H9 (cell line): ENCODE measurements around the gene LIN7A. TPM values are rescaled to one million over a fixed set of nuclear protein-coding genes. Genes with fewer than 3 reads are reported as not detected.

Experiments used
- DNase-seq: peaks from one replicate; pipeline ENCODE4 v3.0.0-alpha.2; 2017
- H2AFZ ChIP-seq: one replicate; pipeline ENCODE4 v1.6.1; 2013; ENCODE audit warnings: mild to moderate bottlenecking, low read length, control low read depth, moderate library complexity
- H2AK5ac ChIP-seq: 2 replicates; pipeline ENCODE4 v1.6.1; 2013; ENCODE audit warnings: low read length, control low read depth, mixed read lengths; ENCODE audit not compliant: insufficient read length
- H2BK120ac ChIP-seq: one replicate; pipeline ENCODE4 v1.6.1; 2013; ENCODE audit warnings: low read depth, mild to moderate bottlenecking, low read length, control low read depth, inconsistent platforms; ENCODE audit not compliant: poor library complexity, severe bottlenecking
- H2BK12ac ChIP-seq: 2 replicates; pipeline ENCODE4 v1.6.1; 2013; ENCODE audit warnings: low read length, control low read depth, mixed read lengths, low read depth; ENCODE audit not compliant: insufficient read length
- H2BK15ac ChIP-seq: 2 replicates; pipeline ENCODE4 v1.6.1; 2013; ENCODE audit warnings: low read depth, low read length, control low read depth
- H2BK20ac ChIP-seq: one replicate; pipeline ENCODE4 v1.6.1; 2013; ENCODE audit warnings: low read depth, mild to moderate bottlenecking, low read length, control low read depth, inconsistent platforms; ENCODE audit not compliant: poor library complexity, severe bottlenecking
- H2BK5ac ChIP-seq: 2 replicates; pipeline ENCODE4 v1.6.1; 2013; ENCODE audit warnings: low read length, control low read depth, mixed read lengths; ENCODE audit not compliant: insufficient read length
- H3K14ac ChIP-seq: 2 replicates; pipeline ENCODE4 v1.6.1; 2013; ENCODE audit warnings: low read length, control low read depth; ENCODE audit not compliant: insufficient read depth
- H3K18ac ChIP-seq: 2 replicates; pipeline ENCODE4 v1.6.1; 2013; ENCODE audit warnings: low read depth, mild to moderate bottlenecking, mixed read lengths, low read length, control low read depth; ENCODE audit not compliant: insufficient read length
- H3K23ac ChIP-seq: 2 replicates; pipeline ENCODE4 v1.6.1; 2013; ENCODE audit warnings: low read length, control low read depth, mixed read lengths, low read depth; ENCODE audit not compliant: insufficient read length
- H3K23me2 ChIP-seq: 2 replicates; pipeline ENCODE4 v1.6.1; 2013; ENCODE audit warnings: low read depth, mild to moderate bottlenecking, mixed read lengths, low read length, control low read depth; ENCODE audit not compliant: insufficient read length, poor library complexity, severe bottlenecking
- H3K27ac ChIP-seq: 2 replicates; pipeline ENCODE4 v1.5.1; 2013; ENCODE audit warnings: low read length, control low read depth, mixed read lengths, low read depth; ENCODE audit not compliant: insufficient read length
- H3K27me3 ChIP-seq: 2 replicates; pipeline ENCODE4 v1.6.1; 2013; ENCODE audit warnings: low read length, control low read depth, inconsistent platforms; ENCODE audit not compliant: insufficient read depth
- H3K4ac ChIP-seq: 2 replicates; pipeline ENCODE4 v1.6.1; 2013; ENCODE audit warnings: low read depth, mild to moderate bottlenecking, control low read depth, inconsistent platforms, low read length, moderate library complexity
- H3K4me1 ChIP-seq: 2 replicates; pipeline ENCODE4 v1.6.1; 2013; ENCODE audit warnings: low read length, control low read depth, inconsistent platforms; ENCODE audit not compliant: insufficient read depth
- H3K4me2 ChIP-seq: 2 replicates; pipeline ENCODE4 v1.6.1; 2013; ENCODE audit warnings: low read length, control low read depth, mixed read lengths; ENCODE audit not compliant: insufficient read length, insufficient read depth
- H3K56ac ChIP-seq: 2 replicates; pipeline ENCODE4 v1.6.1; 2013; ENCODE audit warnings: low read depth, mild to moderate bottlenecking, mixed read lengths, low read length, control low read depth; ENCODE audit not compliant: insufficient read length
- H3K79me1 ChIP-seq: 2 replicates; pipeline ENCODE4 v1.6.1; 2013; ENCODE audit warnings: low read depth, mild to moderate bottlenecking, moderate library complexity, low read length, control low read depth, inconsistent platforms; ENCODE audit not compliant: insufficient read depth, poor library complexity, severe bottlenecking
- H3K79me2 ChIP-seq: 2 replicates; pipeline ENCODE4 v1.6.1; 2013; ENCODE audit warnings: low read length, control low read depth, inconsistent platforms; ENCODE audit not compliant: insufficient read depth
- H3K9ac ChIP-seq: 2 replicates; pipeline ENCODE4 v1.6.1; 2013; ENCODE audit warnings: low read length, control low read depth, mixed read lengths; ENCODE audit not compliant: insufficient read length; ENCODE audit errors: extremely low read depth
- H3K9me3 ChIP-seq: one replicate; pipeline ENCODE4 v1.6.1; 2013; ENCODE audit warnings: low read depth, low read length, inconsistent platforms; ENCODE audit not compliant: control insufficient read depth
- H3T11ph ChIP-seq: one replicate; pipeline ENCODE4 v1.6.1; 2013; ENCODE audit warnings: mild to moderate bottlenecking, low read length, control low read depth, inconsistent platforms
- H4K20me1 ChIP-seq: one replicate; pipeline ENCODE4 v1.6.1; 2013; ENCODE audit not compliant: control insufficient read depth, insufficient read length, insufficient read depth
- H4K5ac ChIP-seq: 2 replicates; pipeline ENCODE4 v1.6.1; 2013; ENCODE audit warnings: low read depth, mild to moderate bottlenecking, mixed read lengths, low read length, control low read depth; ENCODE audit not compliant: insufficient read length
- H4K8ac ChIP-seq: replicated peaks from 2 replicates; pipeline ENCODE4 v1.6.1; 2013; ENCODE audit warnings: low read length, control low read depth, mixed read lengths, low read depth; ENCODE audit not compliant: insufficient read length
- H4K91ac ChIP-seq: 2 replicates; pipeline ENCODE4 v1.6.1; 2013; ENCODE audit warnings: low read depth, mild to moderate bottlenecking, moderate library complexity, mixed read lengths, low read length, control low read depth; ENCODE audit not compliant: insufficient read length
- H3K27ac Mint-ChIP-seq, 3 experiments: 2 replicates in 2 of 3; 3 replicates in 1 of 3; pipeline ENCODE4 v1.8.0; 2020 to 2021; ENCODE audit warnings: mixed read lengths in 3 of 3, mild to moderate bottlenecking in 1 of 3, moderate library complexity in 1 of 3
- H3K27me3 Mint-ChIP-seq: 2 replicates; pipeline ENCODE4 v1.8.0; 2021; ENCODE audit warnings: low read depth, mild to moderate bottlenecking, moderate library complexity, mixed read lengths
- H3K36me3 Mint-ChIP-seq, 3 experiments: 2 replicates in 2 of 3; 3 replicates in 1 of 3; pipeline ENCODE4 v1.8.0; 2020 to 2021; ENCODE audit warnings: low read depth in 3 of 3, mixed read lengths in 3 of 3; ENCODE audit not compliant: insufficient read depth in 1 of 3
- H3K4me1 Mint-ChIP-seq, 2 experiments: 2 replicates each; pipeline ENCODE4 v1.8.0; 2020; ENCODE audit warnings: mixed read lengths in 2 of 2
- H3K4me3 Mint-ChIP-seq, 2 experiments: 2 replicates in 1 of 2; 3 replicates in 1 of 2; pipeline ENCODE4 v1.8.0; 2020 to 2021; ENCODE audit warnings: mild to moderate bottlenecking in 2 of 2, mixed read lengths in 2 of 2, moderate library complexity in 1 of 2
- H3K9me3 Mint-ChIP-seq, 2 experiments: 2 replicates in 1 of 2; 3 replicates in 1 of 2; pipeline ENCODE4 v1.8.0; 2020; ENCODE audit warnings: mild to moderate bottlenecking in 2 of 2, mixed read lengths in 2 of 2, moderate library complexity in 1 of 2
- CTCF ChIP-seq: fragments of 200-600 bp; sonication (generic); conservative IDR thresholded peaks from 3 replicates; pipeline ENCODE4 v1.8.0; 2021; ENCODE audit warnings: antibody characterized with exemption, mild to moderate bottlenecking
- WGBS: extraction: QIAGEN DNeasy Blood & Tissue Kit; methylation state at CpG from one replicate; pipeline ENCODE4 v1.1.7; 2013; ENCODE audit warnings: missing lambda C conversion rate, low lambda C conversion rate, mixed read lengths; ENCODE audit not compliant: insufficient read length; ENCODE audit errors: extremely low coverage; 5-methylcytosine and 5-hydroxymethylcytosine counted together
- total RNA-seq: library from RNA; stranded (reverse); gene quantifications from 2 replicates; pipeline ENCODE4 v1.2.1, GENCODE V29; 2021

LIN7A gene
- total RNA-seq, 1 experiment from 2014 or later = 18.3 TPM

- Histone ChIP-seq H2AK5ac (no peak overlapping the region), H3K18ac (peak overlapping the region; percentile 23), H4K8ac (no peak overlapping the region), H2BK20ac (no peak overlapping the region), H2BK120ac (no peak overlapping the region), H3K4ac (no peak overlapping the region), H2BK5ac (no peak overlapping the region), H2BK12ac (no peak overlapping the region), H3K9ac (peak overlapping the region; percentile 54), H3K27ac (no peak overlapping the region), H3K23ac (no peak overlapping the region), H4K20me1 (no peaks in the 10 kb centered on the region), H3K4me2 (peak overlapping the region; percentile 69), H2AFZ (peak overlapping the region; percentile 96), H3K79me1 (no peaks in the 10 kb centered on the region), H3K9me3 (no peaks in the 10 kb centered on the region), H3K4me1 (peaks cover 3% of the 10 kb centered on the region; the same call in 1 of the 2 replicates), H3K27me3 (no peaks in the 10 kb centered on the region), H3K79me2 (no peaks in the 10 kb centered on the region), H3K56ac (no peak overlapping the region), H3T11ph (no peak overlapping the region), H3K14ac (peak overlapping the region; percentile 66), H2BK15ac (no peak overlapping the region), H3K23me2 (peaks cover 4% of the 10 kb centered on the region), H4K5ac (no peak overlapping the region), H4K91ac (no peak overlapping the region)
- peak overlapping the region; percentile 89 to 95 for H3K4me3 Mint-ChIP-seq
- H3K27ac Mint-ChIP-seq = peak overlapping the region; percentile 88 to 89 (median 89); a peak in 5 of 7 replicates
- peaks cover 9% of the 10 kb centered on the region for H3K27me3 Mint-ChIP-seq
- H3K4me1 Mint-ChIP-seq = peaks cover 40 to 54% of the 10 kb centered on the region in 2 experiments
- no peak for TF ChIP-seq CTCF
- WGBS = no CpG with 5 or more reads among the region's 11 CpGs
- H3K36me3 Mint-ChIP-seq = no peaks in the 10 kb centered on the region; a peak in 1 of 7 replicates
- no peak for DNase-seq
- H3K9me3 Mint-ChIP-seq = no peaks in the 10 kb centered on the region
These were observed 1.4 kb downstream of the LIN7A start for GRCh38 chr12:80936353-80936641.
